Stimulated activated CD8-positive, alpha-beta memory T cell treated with anti-CD3 and anti-CD28 coated beads, Interleukin-2, amount 100 ng/mL, for 1 hour (primary cell): Measurements from ENCODE around the gene COL8A1.
"Not testable (repeated sequence)": the region's sequence is repeated elsewhere in the genome, so short reads cannot be mapped to it uniquely, and the experiment has no call there.

ENCODE experiments used
- DNase-seq, 2 donors: peaks; one replicate each; pipeline ENCODE4 v3.0.0-alpha.2; 2020; ENCODE audit warnings: low read depth in 2 of 2

COL8A1 gene

DNA sequence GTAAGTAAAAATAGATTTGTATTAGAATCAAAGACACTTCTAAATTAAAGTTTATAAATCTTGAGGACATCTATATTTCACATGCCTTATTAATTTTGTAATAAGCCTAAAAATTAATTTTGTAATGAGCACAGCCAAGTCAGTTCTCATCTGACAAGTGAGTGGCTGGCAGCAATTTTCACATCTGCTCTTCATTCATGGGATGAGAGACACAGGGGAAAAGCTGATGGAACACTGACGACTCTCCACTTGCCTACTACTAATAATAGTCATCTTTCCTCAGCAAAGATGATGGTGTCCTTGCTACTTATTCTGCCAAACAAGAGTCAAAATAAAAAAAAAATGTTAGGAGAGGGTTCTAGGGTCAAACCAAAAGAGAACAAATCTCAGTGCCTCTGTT, 164.9 kb downstream of the COL8A1 start:
- DNase-seq, result no peak

DNA sequence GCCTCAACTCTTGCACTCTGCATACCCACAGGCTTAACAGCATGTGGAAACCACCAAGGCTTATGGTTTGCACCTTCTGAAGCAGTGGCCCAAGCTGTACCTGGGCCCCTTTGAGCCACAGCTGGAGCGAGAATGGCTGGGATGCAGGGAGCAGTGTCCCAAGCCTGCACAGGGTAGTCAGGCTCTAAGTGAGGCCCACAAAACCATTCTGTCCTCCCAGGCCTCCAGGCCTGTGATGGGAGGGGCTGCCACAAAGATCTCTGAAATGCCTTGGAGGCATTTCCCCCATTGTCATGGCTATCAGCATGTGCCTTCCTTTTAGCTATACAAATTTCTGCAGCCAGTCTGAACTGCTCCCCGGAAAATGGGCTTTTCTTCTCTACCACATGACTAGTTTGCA, 166.8 kb downstream of the COL8A1 start:
- no peak for DNase-seq

DNA sequence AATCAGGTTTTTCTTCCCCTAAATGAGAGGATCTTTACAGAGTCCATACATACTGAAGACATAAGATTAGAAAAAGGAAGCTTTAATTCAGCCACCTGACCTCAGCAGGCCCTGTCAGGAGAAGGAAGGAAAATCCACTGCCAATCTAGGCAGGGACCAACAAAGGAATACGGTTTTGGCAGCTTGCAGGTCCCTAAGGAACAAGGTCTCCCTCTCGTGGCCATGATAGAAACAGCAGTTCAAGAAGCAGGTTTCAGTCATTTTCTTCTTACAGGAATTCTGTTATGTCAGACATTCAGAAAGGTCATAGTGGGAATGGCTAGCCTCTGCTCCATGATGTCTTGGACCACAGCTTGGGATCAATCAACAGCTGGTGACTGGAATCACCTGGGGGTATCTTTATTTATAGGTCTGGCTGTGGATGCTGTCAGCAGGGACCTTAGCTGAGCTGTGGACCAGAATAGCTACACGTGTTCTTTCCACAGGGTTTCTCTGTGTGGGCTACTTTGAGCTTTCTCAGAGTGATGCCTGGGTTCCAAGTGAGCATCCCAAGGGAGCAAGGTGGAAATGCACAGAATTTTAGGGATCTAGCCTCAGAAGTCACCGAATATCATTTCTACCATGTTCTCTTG, 169.9 kb downstream of the COL8A1 start:
- peak in 1 of 2 donors; percentile 8 for DNase-seq

DNA sequence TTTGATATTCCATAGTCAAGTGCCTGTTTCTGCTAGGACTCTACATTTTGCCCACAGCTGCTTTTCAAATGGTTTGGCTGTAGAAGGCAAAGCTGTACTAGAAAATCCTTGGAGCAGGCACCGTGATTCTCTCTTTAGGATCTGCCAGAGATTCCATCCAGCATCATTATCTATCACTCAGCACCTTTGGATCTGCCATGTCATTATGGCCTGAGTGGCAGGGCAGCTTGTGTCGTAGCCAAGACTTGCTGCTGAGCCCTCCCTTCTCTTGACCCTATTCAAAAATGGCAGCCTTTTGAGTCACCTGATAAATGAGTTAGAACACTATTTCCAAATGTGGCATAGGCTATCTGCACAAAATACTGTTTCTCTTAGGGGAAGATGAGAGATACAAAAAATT, 171.2 kb downstream of the COL8A1 start:
- DNase-seq, result no peak

DNA sequence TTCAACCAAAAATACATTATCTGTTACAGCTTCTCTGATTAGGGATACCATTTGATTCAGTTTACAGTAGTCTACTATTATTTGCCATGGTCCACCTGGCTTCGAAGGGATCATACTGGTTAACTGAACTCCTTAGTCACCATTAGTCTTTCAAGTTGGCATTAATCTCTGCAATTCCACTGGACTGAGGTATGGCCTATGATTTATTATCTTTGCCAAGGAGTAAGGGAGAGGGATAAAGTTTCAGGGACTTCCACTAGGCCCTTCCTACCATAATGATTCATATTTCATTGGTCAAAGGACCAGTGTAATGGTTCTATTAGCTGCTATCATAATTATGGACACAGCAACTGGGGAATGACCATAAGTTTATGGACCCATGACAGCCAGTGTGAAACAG, 172.0 kb downstream of the COL8A1 start:
- DNase-seq, result no peak

DNA sequence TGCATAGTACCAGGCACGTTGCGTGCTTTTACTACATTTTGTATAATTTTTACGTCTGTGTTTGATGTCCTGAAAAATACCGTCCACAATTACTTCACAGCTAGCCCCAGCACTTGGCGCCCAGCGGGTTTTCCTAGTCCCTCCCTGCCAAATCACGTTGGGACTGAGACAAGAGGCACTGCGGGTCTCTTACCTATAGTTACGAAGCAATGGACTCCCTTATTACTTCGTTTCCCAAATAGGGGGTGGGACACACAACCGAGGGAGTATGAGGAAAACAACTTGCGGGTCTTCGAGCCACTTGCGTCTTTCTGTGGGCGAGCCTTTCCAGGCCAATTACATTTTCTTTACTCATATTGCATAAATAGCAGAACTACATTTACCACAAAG, 178.6 kb downstream of the COL8A1 start:
- DNase-seq, result no peak

DNA sequence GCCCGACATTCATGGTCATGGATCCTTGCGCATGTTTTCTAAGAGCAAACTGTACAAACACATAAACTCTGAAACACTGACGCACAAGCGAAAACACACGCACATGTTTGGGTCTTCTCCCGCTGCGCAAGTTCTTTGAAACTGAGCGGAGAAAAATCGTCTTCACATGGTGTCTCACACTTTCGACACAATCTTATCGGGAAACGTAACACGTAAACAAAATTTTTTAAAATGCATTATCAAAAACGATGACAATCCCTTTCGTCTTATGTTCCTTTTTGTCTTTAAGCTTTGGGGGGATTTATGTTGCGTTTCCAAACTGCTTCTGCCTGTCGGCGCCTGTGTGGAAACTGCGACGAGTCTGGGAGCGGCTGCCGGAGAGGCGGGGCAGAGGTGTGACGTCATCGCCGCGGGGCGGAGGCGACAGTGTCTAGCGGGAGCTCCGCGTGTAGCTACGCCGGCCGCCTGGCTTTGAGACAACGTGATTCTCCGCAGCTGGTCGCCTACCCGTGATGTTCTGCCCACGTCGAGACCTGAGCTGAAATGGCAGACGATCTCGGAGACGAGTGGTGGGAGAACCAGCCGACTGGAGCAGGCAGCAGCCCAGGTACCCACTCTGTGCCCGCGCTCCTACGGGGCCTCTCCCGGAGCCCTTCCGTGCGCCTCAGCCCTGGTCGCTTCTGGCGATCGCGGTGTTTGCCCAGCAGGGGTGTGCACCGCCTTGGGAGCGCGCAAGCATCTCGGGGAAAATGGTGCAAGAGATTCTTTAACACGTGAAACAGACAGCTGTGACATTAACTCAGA, 179.2 kb downstream of the COL8A1 start, which contains the start of gene CMSS1:
CMSS1 (plus strand) TSS at position 426 of the 804 bp plus-strand sequence.
- peak; percentile 91 to 93 for DNase-seq

DNA sequence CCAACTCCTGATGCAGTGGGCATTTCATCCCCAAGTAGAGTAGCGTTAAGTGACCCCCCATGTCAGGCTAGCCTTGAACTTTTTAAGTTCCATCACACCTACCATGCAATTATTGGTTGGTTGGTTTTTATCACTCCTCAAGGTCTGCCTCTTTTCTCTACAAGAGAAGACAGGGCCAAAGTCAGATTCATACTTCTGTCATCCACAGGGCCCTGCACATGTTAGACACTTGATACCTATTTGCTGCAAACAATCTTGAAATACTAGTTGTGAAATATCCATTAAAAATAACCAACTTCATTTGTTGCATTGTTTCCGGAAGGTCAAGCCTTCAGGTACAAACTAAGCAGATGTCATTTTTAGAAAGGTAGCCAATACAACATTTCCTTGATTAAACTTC, 180.4 kb downstream of the COL8A1 start:
- no peak for DNase-seq

DNA sequence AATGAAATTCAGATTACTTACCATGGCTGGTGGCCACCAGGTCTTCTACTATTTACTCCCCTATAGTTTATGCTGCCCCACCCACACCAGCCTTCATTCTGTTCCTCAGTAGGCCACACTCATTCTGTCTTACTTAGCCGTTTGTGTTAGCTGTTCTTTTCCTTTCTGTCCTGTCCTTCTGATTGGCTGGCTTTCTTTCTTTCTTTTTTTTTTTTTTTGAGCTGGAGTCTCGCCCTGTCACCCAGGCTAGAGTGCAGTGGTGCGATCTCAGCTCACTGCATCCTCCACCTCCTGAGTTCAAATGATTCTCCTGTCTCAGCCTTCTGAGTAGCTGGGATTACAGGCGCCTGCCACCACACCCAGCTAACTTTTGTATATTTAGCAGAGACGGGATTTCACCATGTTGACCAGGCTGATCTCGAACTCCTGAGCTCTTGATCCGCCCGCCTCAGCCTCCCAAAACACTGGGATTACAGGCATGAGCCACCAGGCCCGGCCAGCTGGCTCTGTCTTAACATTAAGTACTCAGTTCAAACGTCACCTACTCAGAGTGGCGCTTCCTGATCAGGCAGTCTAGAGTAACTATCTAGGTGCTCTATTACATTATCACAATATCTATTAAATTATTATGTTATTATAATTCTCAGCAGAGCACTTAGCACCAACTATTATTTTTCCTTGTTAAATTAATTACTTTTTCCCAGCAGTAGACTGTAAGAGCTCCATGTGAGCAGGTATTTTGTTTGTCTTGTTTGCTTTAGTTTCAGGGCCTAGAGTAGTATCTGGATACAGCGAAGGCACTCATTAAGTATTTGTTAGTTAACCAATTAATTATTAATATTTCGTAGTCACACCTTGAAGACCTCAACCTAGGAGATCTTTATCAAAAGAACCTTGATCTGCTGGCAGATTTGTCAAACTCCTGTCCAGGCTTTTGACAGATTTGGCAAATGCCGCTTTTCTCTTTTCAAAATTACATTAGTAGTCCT, 185.6 kb downstream of the COL8A1 start:
- DNase-seq, result no peak

DNA sequence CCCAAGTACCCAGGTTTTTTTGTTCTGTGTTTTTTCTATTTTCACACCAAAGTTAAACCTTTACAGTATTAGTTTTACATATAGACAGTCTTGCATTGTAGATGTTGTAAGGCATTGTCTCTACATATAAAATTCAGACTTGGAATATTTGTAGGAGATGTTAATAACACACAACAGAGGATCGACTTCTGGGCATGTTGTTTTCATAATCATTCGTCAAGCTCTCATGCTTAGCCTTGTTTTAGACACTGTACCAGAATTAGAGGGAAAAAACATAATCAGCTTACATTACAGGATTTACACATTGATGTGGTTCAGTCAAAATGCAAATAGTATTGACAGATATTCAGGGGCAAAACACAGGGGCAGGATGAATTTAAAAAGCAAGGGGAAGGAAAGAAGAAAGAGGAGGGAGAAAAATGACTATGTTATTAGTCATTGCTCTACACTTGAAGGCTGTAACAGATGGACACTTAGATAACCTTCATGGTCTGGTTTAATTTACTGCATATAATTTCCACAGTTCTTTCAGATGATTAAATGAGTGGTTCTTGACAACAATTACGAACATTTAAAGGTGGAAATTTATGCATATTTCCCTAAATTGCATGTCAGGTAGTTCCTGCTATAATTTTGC, 186.7 kb downstream of the COL8A1 start:
- DNase-seq, result no peak

DNA sequence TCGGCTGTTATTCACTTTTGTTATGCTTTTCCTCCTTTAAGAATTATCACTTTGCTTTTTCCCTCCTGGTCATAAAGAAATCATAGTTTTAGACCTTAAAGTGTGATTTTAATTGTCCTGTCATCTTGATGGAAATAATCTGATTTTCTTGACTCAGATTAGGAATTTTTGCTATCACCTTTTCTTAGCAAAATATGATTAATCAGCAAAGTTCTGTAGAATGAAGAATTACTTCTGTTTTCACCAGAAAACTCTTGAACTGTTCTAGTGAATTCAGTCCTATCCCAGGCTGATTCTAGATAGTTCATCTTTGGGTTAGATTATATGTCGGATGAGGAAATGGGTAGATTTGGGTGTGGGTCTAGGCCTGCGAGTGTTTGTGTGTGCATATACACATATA, 191.4 kb downstream of the COL8A1 start:
- DNase-seq, result no peak

DNA sequence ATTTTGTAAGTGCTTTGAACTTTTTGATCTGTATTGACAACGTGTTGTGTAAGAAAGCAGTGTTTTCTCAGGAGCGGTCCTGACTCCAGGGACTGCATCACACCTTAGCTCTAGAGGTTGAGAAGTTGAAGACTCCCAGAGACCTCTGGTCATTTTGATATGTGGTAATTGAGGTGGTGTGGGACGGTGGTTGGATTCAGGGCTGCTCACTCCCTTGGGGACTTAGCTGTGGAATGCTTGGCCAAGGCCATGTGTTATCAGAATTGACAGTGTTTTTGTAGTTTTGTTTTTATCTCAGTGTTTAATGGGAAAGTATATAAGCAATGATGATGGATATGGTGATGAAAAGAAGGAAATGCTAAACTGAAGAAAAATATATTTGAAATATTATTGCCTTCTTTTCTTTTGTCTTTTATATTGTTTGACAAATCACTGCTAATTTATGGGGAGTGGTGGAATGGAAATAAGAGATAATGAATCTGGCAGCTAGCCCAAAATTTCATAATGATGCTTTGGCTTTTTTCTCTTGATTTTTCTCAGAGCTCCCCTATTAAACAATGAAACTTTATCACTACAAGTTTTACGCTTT, 195.3 kb downstream of the COL8A1 start:
- DNase-seq, result no peak

DNA sequence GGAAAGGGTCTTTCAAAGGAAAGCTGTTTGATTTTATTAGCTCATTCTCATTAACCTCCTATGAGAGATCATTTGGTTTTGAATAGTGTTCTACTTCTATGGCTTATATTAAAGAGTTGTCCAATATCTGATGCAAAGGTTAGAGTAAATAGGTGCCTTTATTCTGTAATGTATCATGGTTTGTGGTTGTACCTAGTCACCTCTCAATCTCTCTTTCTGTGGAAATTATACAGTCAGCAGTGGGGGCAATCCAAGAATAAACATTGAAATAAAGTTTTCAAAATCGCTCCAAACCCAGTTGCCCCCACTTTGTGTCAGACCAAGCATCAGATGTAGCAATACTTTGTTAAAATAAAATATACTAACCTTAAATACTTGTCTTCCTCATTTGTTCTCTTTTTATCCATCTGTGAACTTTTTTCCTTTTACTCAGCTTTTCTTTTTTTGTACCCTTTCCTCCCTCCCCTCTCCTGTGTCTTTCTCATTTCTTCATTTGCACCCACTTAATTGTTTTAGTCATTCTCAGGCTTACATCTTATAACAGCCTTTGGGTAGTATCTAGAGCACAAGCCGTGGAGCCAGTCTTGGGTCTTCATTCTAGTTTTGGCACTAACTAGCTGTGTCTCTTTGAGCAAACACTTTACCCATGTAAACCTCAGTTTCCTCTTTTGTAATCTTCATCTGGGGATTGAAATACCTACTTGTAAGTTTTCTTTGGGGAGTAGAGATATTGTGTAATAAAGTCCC, 196.0 kb downstream of the COL8A1 start:
- DNase-seq, result no peak

DNA sequence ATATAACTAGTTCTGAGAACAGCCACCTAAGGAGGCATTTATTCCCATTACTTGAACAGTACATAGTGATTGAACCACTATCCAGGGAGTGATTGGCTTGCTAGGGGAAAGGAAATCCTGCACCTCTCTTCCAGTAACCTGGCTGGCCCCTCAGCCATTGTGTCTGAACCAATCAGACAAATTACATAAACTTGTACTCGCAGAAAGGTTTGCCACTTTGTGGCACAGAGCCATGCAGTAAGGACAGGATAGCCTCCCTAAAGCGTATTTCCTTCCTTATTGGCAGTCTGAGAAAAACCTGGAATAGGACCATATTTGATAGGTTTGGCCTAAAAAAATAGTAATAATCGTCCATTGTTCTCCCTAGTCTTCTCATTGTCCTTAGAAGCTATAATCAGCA, 198.3 kb downstream of the COL8A1 start:
- DNase-seq, result no peak

DNA sequence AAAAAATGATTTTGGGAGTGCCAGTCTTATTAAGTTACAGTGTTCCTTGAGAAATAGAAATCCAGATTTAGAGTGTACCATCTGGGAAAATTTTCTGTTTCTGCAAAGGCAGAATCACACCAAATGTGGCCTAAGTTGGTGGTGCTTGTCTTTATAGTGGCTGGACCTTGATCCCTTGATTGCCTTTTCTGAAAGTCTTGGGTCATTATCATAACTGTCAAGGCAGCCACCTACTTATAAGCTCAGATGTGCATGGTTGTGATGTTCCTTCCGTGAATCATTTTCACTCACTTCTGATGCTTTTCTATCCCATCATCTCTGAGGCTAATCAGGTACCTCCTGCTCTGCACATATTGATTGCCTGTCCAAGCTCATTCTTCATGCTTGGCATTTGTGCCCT, 199.3 kb downstream of the COL8A1 start:
- no peak for DNase-seq

DNA sequence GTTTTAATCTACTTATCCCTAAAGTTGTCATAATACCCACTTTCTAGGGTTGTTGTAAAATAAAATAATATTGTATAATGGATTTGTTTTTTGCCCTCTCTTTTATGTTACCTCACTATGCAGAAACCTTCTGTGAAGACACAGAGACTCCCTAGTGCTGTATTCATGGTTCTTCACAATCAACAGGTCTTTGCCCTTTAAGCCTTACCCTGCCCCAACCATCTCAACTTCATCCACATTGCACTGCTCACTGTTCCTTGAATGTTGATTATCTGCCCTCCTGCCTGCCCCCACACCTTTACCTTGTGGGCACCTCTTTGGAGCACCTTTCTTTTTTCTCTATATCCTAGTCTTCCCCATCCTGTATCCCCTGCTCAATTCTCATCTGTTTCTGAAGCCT, 200.4 kb downstream of the COL8A1 start:
- no peak for DNase-seq

DNA sequence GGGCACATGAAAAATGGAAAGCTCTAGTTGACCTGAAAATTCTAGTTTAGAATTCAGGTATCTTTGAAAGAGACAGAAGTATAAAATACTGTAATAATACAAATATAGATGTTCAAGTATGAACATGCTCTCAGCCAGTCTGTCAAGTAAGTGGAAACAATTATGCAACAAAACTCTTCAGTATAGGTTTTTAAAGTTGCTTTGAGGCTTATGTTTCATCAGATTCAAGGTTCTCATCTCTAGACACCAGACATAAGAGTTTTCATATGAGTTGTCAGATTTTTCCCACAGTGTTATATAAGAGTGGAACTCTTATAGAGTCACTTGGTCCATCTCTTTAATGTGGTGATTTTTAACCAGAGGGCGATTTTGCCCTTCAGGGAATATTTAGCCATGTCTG, 201.2 kb downstream of the COL8A1 start:
- no peak for DNase-seq

DNA sequence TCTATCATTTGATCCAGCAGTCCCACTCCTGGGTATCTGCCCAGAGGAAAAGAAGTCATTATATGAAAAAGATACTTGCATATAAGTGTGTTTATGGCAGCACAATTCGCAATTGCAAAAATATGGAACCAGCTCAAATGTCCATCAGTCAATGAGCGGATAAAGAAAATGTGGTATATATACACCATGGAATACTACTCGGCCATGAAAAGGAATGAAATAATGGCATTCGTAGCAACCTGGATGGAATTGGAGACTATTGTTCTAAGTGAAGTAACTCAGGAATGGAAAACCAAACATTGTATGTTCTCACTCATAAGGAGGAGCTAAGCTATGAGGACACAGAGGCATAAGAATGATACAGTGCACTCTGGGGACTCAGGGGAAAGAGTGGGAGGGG, 203.6 kb downstream of the COL8A1 start:
- not testable (repeated sequence) for DNase-seq

DNA sequence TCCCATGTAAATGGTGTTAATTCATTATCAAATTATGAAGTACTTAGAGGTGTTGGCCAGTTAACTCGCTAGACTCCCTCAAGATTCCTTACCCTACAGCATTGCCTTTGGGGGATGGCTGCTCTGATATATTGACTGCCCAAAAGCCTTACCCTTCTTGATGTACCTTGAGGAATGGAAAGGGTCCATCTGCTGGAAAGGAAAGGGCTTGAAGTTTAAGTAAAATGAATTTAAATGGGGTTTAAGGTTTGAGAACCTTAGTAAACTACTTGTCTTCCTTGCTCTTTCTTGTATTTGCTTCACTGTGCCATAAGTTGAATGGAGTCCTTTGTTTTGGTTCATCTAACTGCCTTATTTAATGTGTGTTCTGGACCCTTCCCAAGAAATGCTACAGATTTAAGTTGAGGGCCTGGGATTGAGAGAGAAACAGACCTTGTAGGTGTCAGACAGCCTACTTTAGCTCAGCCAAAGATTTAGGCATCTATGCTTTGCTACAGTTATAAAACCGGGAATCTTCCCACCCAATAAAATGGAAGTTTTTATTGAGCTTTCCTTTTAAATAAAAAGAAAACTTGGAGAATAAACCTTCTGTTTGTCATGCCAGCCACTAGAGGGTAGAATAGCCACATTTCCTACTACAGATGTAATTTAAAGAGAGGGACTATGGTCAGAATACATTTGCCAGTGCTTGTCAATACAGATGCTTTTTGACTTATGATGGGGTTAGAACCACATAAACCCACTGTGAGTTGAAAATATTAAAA, 204.6 kb downstream of the COL8A1 start:
- DNase-seq, result no peak
